Astrocyte (in vitro differentiated cells and primary cell): ENCODE measurements around the gene DIP2B.

Experiments used
- EZH2 ChIP-seq: IDR thresholded peaks from 2 replicates; pipeline ENCODE4 v1.6.1; 2012; ENCODE audit warnings: mild to moderate bottlenecking, low read length, inconsistent platforms; ENCODE audit not compliant: insufficient read depth
- TF ChIP-seq, protein P1 (sequence below): IDR thresholded peaks from 2 replicates; pipeline ENCODE4 v1.5.1; 2011; ENCODE audit warnings: low read depth, mild to moderate bottlenecking, inconsistent platforms, low read length, moderate library complexity; ENCODE audit not compliant: insufficient read depth

DNA sequence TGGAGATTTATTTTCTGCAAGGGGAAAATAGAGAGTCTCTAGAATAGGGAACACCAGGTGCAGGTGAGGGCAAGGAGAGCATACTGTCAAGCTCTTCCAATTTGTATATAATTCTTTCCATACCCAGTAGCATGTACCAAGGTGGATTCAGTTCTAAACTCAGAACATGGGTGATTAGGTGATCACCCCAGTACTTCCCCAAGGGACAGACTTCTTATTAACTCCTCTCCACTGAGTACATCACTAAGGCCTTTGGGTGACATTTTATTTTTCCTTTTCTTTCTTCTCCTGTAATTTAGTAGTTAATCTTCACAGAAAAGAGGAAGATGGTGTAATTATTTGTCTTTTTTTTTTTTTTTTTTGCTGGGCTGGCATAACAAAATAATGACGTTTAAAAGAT, 54.2 kb downstream of the DIP2B start:
- TF ChIP-seq, protein P1, sequence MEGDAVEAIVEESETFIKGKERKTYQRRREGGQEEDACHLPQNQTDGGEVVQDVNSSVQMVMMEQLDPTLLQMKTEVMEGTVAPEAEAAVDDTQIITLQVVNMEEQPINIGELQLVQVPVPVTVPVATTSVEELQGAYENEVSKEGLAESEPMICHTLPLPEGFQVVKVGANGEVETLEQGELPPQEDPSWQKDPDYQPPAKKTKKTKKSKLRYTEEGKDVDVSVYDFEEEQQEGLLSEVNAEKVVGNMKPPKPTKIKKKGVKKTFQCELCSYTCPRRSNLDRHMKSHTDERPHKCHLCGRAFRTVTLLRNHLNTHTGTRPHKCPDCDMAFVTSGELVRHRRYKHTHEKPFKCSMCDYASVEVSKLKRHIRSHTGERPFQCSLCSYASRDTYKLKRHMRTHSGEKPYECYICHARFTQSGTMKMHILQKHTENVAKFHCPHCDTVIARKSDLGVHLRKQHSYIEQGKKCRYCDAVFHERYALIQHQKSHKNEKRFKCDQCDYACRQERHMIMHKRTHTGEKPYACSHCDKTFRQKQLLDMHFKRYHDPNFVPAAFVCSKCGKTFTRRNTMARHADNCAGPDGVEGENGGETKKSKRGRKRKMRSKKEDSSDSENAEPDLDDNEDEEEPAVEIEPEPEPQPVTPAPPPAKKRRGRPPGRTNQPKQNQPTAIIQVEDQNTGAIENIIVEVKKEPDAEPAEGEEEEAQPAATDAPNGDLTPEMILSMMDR: no peak
- no peak for TF ChIP-seq EZH2
